22Rv1 (cell line): ENCODE results near the gene LCT.

ENCODE experiments used
- H3K27ac ChIP-seq: fragments of 450-650 bp; 2 replicates; pipeline ENCODE4 v1.5.1; 2017
- CTCF ChIP-seq: fragments of 450-650 bp; IDR thresholded peaks from 2 replicates; pipeline ENCODE4 v1.5.1; 2017; ENCODE audit warnings: mild to moderate bottlenecking
- ZFX ChIP-seq: fragments of 450-650 bp; IDR thresholded peaks from 2 replicates; pipeline ENCODE4 v1.6.1; 2017; ENCODE audit warnings: antibody characterized with exemption, borderline replicate concordance

The LCT gene

GRCh38 chr2:135870571-135870970, 33.6 kb upstream of the LCT start:
- TF ChIP-seq CTCF (no peak), ZFX (no peak)
- no peak overlapping the region for H3K27ac ChIP-seq

GRCh38 chr2:135863233-135863632, 26.2 kb upstream of the LCT start:
- no peak overlapping the region for H3K27ac ChIP-seq
- TF ChIP-seq CTCF (no peak), ZFX (no peak)

- H3K27ac ChIP-seq, result no peak overlapping the region
- TF ChIP-seq ZFX, result no peak
- no peak for TF ChIP-seq CTCF
Observed at GRCh38 chr2:135862718-135863117, 25.7 kb upstream of the LCT start.

- no peak overlapping the region for H3K27ac ChIP-seq
- TF ChIP-seq CTCF (no peak), ZFX (no peak)
Observed at GRCh38 chr2:135853401-135853800, 16.4 kb upstream of the LCT start.

- H3K27ac ChIP-seq, result no peak overlapping the region
- no peak for TF ChIP-seq ZFX
- TF ChIP-seq CTCF, result no peak
Observed at GRCh38 chr2:135851858-135852257, 14.9 kb upstream of the LCT start.

- TF ChIP-seq CTCF, result no peak
- TF ChIP-seq ZFX, result no peak
- H3K27ac ChIP-seq, result no peak overlapping the region
Observed at GRCh38 chr2:135850892-135851668, 14.1 kb upstream of the LCT start.

GRCh38 chr2:135849087-135849486, 12.1 kb upstream of the LCT start:
- no peak for TF ChIP-seq ZFX
- TF ChIP-seq CTCF, result no peak
- no peak overlapping the region for H3K27ac ChIP-seq
